ENCODE measurements around the gene DUS2.

- TF ChIP-seq POLR2A (IDR thresholded peaks at IDR 0.05; ENCODE audit: low read depth, low read length) (no peak), POLR2AphosphoS5 (IDR thresholded peaks at IDR 0.05; ENCODE audit: low read depth, low read length) (no peak), TAF1 (IDR thresholded peaks at IDR 0.05; ENCODE audit: borderline replicate concordance, low read depth, low read length) (no peak)
Observed at GRCh38 chr16:67975321-67976105, 47.6 kb upstream of the DUS2 start.

All from GM12892 (cell line).